ENCODE data around the gene CAMTA1. TPM values are rescaled to one million over a fixed set of nuclear protein-coding genes. Genes with fewer than 3 reads are reported as not detected.

CAMTA1 gene
- total and polyA plus RNA-seq, 9 of the 15 experiments (the other 6 are each of a cell fraction or from before 2014, with no cell fraction given): 43.9 to 161 (median 65.9) TPM

- TF ChIP-seq STAT6 (CRISPR knock-in tag; IDR thresholded peaks at IDR 0.05) (no peak), RUNX1 (IDR thresholded peaks at IDR 0.05; ENCODE audit: low read depth) (no peak), TCF7 (IDR thresholded peaks at IDR 0.05; ENCODE audit: borderline replicate concordance) (no peak), BRD4 (IDR thresholded peaks at IDR 0.05) (no peak)
Observed at GRCh38 chr1:7464736-7465135, 679.5 kb downstream of the CAMTA1 start (continued).

- Histone ChIP-seq H3K9me3 (replicated peaks; ENCODE audit: control insufficient read depth, insufficient read depth, low read depth, low read length) (no peaks in the 10 kb centered on the region), H3K27ac (ENCODE audit: extremely low read depth, low read depth, low read length) (no peak overlapping the region), H3K9ac (ENCODE audit: insufficient read depth in 1 of 2, low read depth in 2 of 2, low read length in 2 of 2) (no peak overlapping the region), H3K36me3 (ENCODE audit: control insufficient read depth, insufficient read depth, low read length) (no peaks in the 10 kb centered on the region), H4K20me1 (replicated peaks; ENCODE audit: control insufficient read depth, insufficient read depth, low read length) (peaks cover 11% of the 10 kb centered on the region; the same call in 1 of the 2 replicates), H3K4me2 (ENCODE audit: insufficient read depth, low read length) (no peak overlapping the region), H3K27me3 (ENCODE audit: control insufficient read depth in 2 of 2, insufficient read depth in 2 of 2, low read length in 2 of 2) (peaks cover 42 to 86% of the 10 kb centered on the region in 2 experiments; a peak in 4 of 5 replicates), H3K4me3 (no peak overlapping the region), H3K4me1 (replicated peaks in 1 of 2; ENCODE audit: control insufficient read depth in 2 of 2, insufficient read depth in 2 of 2, low read length in 2 of 2) (no peaks in the 10 kb centered on the region), H3K9me1 (ENCODE audit: control insufficient read depth, insufficient read depth, low read length) (no peaks in the 10 kb centered on the region), H2AFZ (ENCODE audit: low read depth, low read length) (no peak overlapping the region), H3K79me2 (ENCODE audit: control insufficient read depth, insufficient read depth, low read length) (no peaks in the 10 kb centered on the region)
- ChIA-PET CTCF (ENCODE audit: low intra/inter-chr PET ratio) (no interaction called here), POLR2A (interaction anchor here (0.7 to 0.9 kb wide), 2 partner anchors 14 to 595 kb away, joined by 3 to 5 read pairs; no protein-coding TSS in a partner anchor)
- DNase-seq (ENCODE audit: extremely low read depth in 1 of 4, low spot score in 3 of 4): no peak
- in situ Hi-C loops (cut with MboI) (no loop called here), intact Hi-C loops (cut with micrococcal nuclease) (no loop called here)
- TF ChIP-seq PML (IDR thresholded peaks at IDR 0.05; ENCODE audit: low read length): no peak
- TF ChIP-seq COPS2 (conservative IDR thresholded peaks at IDR 0.05): no peak
- TF ChIP-seq BCL6 (CRISPR knock-in tag; IDR thresholded peaks at IDR 0.05): no peak
- no peak for TF ChIP-seq POLR2B (IDR thresholded peaks at IDR 0.05; ENCODE audit: low read depth, partially characterized antibody)
- no peak for TF ChIP-seq SMAD1 (IDR thresholded peaks at IDR 0.05; ENCODE audit: low read depth, low read length, partially characterized antibody)
- TF ChIP-seq ZNF398 (CRISPR knock-in tag; IDR thresholded peaks at IDR 0.05): no peak
- no peak for TF ChIP-seq CBX5 (IDR thresholded peaks at IDR 0.05; ENCODE audit: borderline replicate concordance, low read depth)
- TF ChIP-seq C11orf30 (IDR thresholded peaks at IDR 0.05; ENCODE audit: low read depth): no peak
- no peak for TF ChIP-seq NR0B1 (IDR thresholded peaks at IDR 0.05; ENCODE audit: partially characterized antibody)
- FAIRE-seq: no peak
- ATAC-seq: no peak
- BruUV-seq (replicated peaks): no TSS peak
- 3% methylated on average over 22 of the region's 27 CpGs for WGBS (ENCODE audit: insufficient coverage, low coverage, missing lambda C conversion rate)
Observed at GRCh38 chr1:7467476-7468175, 682.4 kb downstream of the CAMTA1 start.
